Sigmoid colon (tissue), 7 donors: Measurements from ENCODE around the gene TEX261. TPM values are rescaled to one million over a fixed set of nuclear protein-coding genes. Genes with fewer than 3 reads are reported as not detected.
"Not testable (repeated sequence)": the region's sequence is repeated elsewhere in the genome, so short reads cannot be mapped to it uniquely, and the experiment has no call there.

Experiments
- DNase-seq: peaks from one replicate; pipeline ENCODE4 v3.0.0-alpha.2; 2019
- H3K27ac ChIP-seq, 4 donors: fragments of 200-600 bp; sonication (generic); one replicate each; pipeline ENCODE4 v1.5.1; 2016 to 2019; ENCODE audit warnings: mild to moderate bottlenecking in 1 of 4
- H3K27me3 ChIP-seq, 3 donors: fragments of 200-600 bp; sonication (generic); one replicate each; pipeline ENCODE4 v1.5.1; 2019; ENCODE audit warnings: mild to moderate bottlenecking in 1 of 3
- H3K36me3 ChIP-seq, 4 donors: fragments of 200-600 bp; sonication (generic); one replicate each; pipeline ENCODE4 v1.5.1; 2016 to 2019
- H3K4me1 ChIP-seq, 4 donors: fragments of 200-600 bp; sonication (generic); one replicate each; pipeline ENCODE4 v1.5.1; 2017 to 2019
- H3K4me3 ChIP-seq, 4 donors: fragments of 200-600 bp; sonication (generic); one replicate each; pipeline ENCODE4 v1.5.1; 2017 to 2019; ENCODE audit warnings: mild to moderate bottlenecking in 2 of 4, moderate library complexity in 1 of 4
- H3K9me3 ChIP-seq, 4 donors: fragments of 200-600 bp in 3 of 4; sonication (generic) in 3 of 4; one replicate each; pipeline versions ENCODE4 v1.5.1 to v1.6.1; 2013 to 2019
- CTCF ChIP-seq, 4 experiments: fragments of 450-650 bp in 3 of 4; fragments of 200-600 bp in 1 of 4; IDR thresholded peaks; one replicate each; pipeline ENCODE4 v1.5.1; 2016 to 2019; ENCODE audit warnings: antibody characterized with exemption in 4 of 4, mild to moderate bottlenecking in 3 of 4, moderate library complexity in 2 of 4
- EP300 ChIP-seq, 4 donors: sonication (generic); formaldehyde crosslinking; IDR thresholded peaks; one replicate each; pipeline ENCODE4 v1.6.1; 2017; ENCODE audit warnings: antibody characterized with exemption in 4 of 4
- POLR2A ChIP-seq, 2 donors: fragments of 450-650 bp; IDR thresholded peaks; one replicate each; pipeline ENCODE4 v1.6.1; 2016; ENCODE audit warnings: antibody characterized with exemption in 2 of 2, mild to moderate bottlenecking in 2 of 2, moderate library complexity in 2 of 2
- POLR2AphosphoS5 ChIP-seq, 4 donors: sonication (generic); formaldehyde crosslinking; IDR thresholded peaks; one replicate each; pipeline ENCODE4 v1.6.1; 2017; ENCODE audit warnings: antibody characterized with exemption in 4 of 4
- WGBS, 2 donors: extraction: QIAGEN DNeasy Blood & Tissue Kit; methylation state at CpG; one replicate each; pipeline ENCODE4 v1.1.7; 2013; 5-methylcytosine and 5-hydroxymethylcytosine counted together
- intact Hi-C: fragments of 100-400 bp; cut with DNase I; formaldehyde crosslinking; loops from one replicate; pipeline ENCODE4 v1.15.1; 2023
- polyA plus RNA-seq, 3 donors: library from polyadenylated mRNA; stranded (reverse); fragments of 200-250 nt; gene quantifications; one replicate each; pipeline ENCODE4 v1.2.3, GENCODE V29; 2013
- total RNA-seq, 4 donors: library from RNA; depleted of rRNA; stranded (reverse); fragments of >200 nt; gene quantifications; one replicate each; pipeline ENCODE4 v1.1.0, GENCODE V29; 2016
- donor health status: healthy with polysubstance abuse.
- donor health status: Bipolar disorder and iron deficiency.
- donor health status: healthy.

The TEX261 gene
- total and polyA plus RNA-seq, 7 donors = 12.0 to 47.6 (median 21.3) TPM

GRCh38 chr2:71018625-71019024, 24.0 kb upstream of the TEX261 start:
- H3K4me1 ChIP-seq = no peaks in the 10 kb centered on the region
- no peaks in the 10 kb centered on the region for H3K9me3 ChIP-seq
- no peak for TF ChIP-seq CTCF (IDR thresholded peaks at IDR 0.05)
- no peak for TF ChIP-seq POLR2AphosphoS5 (IDR thresholded peaks at IDR 0.05)
- no peak for DNase-seq
- no peaks in the 10 kb centered on the region for H3K36me3 ChIP-seq
- WGBS, 2 donors = 84 to 88% methylated on average over 8 of the region's 8 CpGs
- intact Hi-C loops = no loop called here
- H3K27me3 ChIP-seq = no peaks in the 10 kb centered on the region
- H3K4me3 ChIP-seq = no peak overlapping the region
- H3K27ac ChIP-seq = no peak overlapping the region

GRCh38 chr2:71011786-71012185, 17.1 kb upstream of the TEX261 start:
- H3K36me3 ChIP-seq, H3K4me3 ChIP-seq, H3K27me3 ChIP-seq, DNase-seq, H3K9me3 ChIP-seq, intact Hi-C loops, H3K27ac ChIP-seq, H3K4me1 ChIP-seq: not testable (repeated sequence)
- WGBS, 2 donors = 9 to 31% methylated on average over 6 of the region's 6 CpGs

- Histone ChIP-seq H3K4me1 (no peaks in the 10 kb centered on the region), H3K27ac (no peak overlapping the region), H3K36me3 (no peaks in the 10 kb centered on the region), H3K9me3 (no peaks in the 10 kb centered on the region), H3K27me3 (peaks cover 0 to 3% (median 0%) of the 10 kb centered on the region in 3 donors), H3K4me3 (no peak overlapping the region)
- TF ChIP-seq POLR2A (IDR thresholded peaks at IDR 0.05) (no peak), POLR2AphosphoS5 (IDR thresholded peaks at IDR 0.05) (no peak), EP300 (IDR thresholded peaks at IDR 0.05) (no peak), CTCF (IDR thresholded peaks at IDR 0.05) (no peak)
- 93 to 94% methylated on average over 13 of the region's 13 CpGs for WGBS, 2 donors
- intact Hi-C loops = no loop called here
- no peak for DNase-seq
Measured at GRCh38 chr2:71008342-71008741, 13.7 kb upstream of the TEX261 start.

GRCh38 chr2:71006955-71007799, 12.5 kb upstream of the TEX261 start:
- Histone ChIP-seq H3K9me3 (no peaks in the 10 kb centered on the region), H3K27me3 (peaks cover 0 to 3% (median 0%) of the 10 kb centered on the region in 3 donors), H3K4me1 (no peaks in the 10 kb centered on the region), H3K36me3 (no peaks in the 10 kb centered on the region), H3K4me3 (no peak overlapping the region), H3K27ac (no peak overlapping the region)
- TF ChIP-seq CTCF (IDR thresholded peaks at IDR 0.05) (no peak), EP300 (IDR thresholded peaks at IDR 0.05) (no peak), POLR2AphosphoS5 (IDR thresholded peaks at IDR 0.05) (no peak), POLR2A (IDR thresholded peaks at IDR 0.05) (no peak)
- intact Hi-C loops = no loop called here
- DNase-seq = no peak
- 88 to 90% methylated on average over 5 of the region's 5 CpGs for WGBS, 2 donors

- H3K4me3 ChIP-seq = no peak overlapping the region
- intact Hi-C loops = no loop called here
- H3K9me3 ChIP-seq = no peaks in the 10 kb centered on the region
- no peaks in the 10 kb centered on the region for H3K36me3 ChIP-seq
- TF ChIP-seq POLR2AphosphoS5 (IDR thresholded peaks at IDR 0.05) (no peak), CTCF (IDR thresholded peaks at IDR 0.05) (no peak), EP300 (IDR thresholded peaks at IDR 0.05) (no peak), POLR2A (IDR thresholded peaks at IDR 0.05) (no peak)
- no peak overlapping the region for H3K27ac ChIP-seq
- peaks cover 0 to 3% (median 0%) of the 10 kb centered on the region in 3 donors for H3K27me3 ChIP-seq
- 66 to 70% methylated on average over 2 of the region's 2 CpGs for WGBS, 2 donors
- peaks cover 0 to 1% (median 0%) of the 10 kb centered on the region in 4 donors for H3K4me1 ChIP-seq
- no peak for DNase-seq
Measured at GRCh38 chr2:71006323-71006722, 11.7 kb upstream of the TEX261 start.
